Activated T-helper 1 cell treated with Interleukin-2 at 50 U/mL for 16 hours (primary cell): ENCODE measurements around the gene MACROD1.

ENCODE experiments used
- DNase-seq: peaks from one replicate; pipeline ENCODE4 v3.0.0-alpha.2; 2020; ENCODE audit warnings: low read depth

Gene MACROD1, protein sequence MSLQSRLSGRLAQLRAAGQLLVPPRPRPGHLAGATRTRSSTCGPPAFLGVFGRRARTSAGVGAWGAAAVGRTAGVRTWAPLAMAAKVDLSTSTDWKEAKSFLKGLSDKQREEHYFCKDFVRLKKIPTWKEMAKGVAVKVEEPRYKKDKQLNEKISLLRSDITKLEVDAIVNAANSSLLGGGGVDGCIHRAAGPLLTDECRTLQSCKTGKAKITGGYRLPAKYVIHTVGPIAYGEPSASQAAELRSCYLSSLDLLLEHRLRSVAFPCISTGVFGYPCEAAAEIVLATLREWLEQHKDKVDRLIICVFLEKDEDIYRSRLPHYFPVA

GRCh38 chr11:64165842-64166635 lies at the start of gene MACROD1:
TSS of gene MACROD1 (minus strand) at chr11:64166113. CDS start at chr11:64165994, 119 bp downstream.
- DNase-seq, result peak; percentile 63

- no peak for DNase-seq
Observed at GRCh38 chr11:64211181-64211872, 45.4 kb upstream of the MACROD1 start.

- DNase-seq, result no peak
Observed at GRCh38 chr11:64210301-64211020, 44.5 kb upstream of the MACROD1 start.

GRCh38 chr11:64209563-64209843 lies 43.6 kb upstream of the MACROD1 start:
- DNase-seq, result no peak

GRCh38 chr11:64208796-64209562 lies 43.1 kb upstream of the MACROD1 start:
- no peak for DNase-seq

- no peak for DNase-seq
Observed at GRCh38 chr11:64208086-64208795, 42.3 kb upstream of the MACROD1 start.

- DNase-seq, result peak; percentile 63
Observed at GRCh38 chr11:64207256-64208085, 41.6 kb upstream of the MACROD1 start.

DNA sequence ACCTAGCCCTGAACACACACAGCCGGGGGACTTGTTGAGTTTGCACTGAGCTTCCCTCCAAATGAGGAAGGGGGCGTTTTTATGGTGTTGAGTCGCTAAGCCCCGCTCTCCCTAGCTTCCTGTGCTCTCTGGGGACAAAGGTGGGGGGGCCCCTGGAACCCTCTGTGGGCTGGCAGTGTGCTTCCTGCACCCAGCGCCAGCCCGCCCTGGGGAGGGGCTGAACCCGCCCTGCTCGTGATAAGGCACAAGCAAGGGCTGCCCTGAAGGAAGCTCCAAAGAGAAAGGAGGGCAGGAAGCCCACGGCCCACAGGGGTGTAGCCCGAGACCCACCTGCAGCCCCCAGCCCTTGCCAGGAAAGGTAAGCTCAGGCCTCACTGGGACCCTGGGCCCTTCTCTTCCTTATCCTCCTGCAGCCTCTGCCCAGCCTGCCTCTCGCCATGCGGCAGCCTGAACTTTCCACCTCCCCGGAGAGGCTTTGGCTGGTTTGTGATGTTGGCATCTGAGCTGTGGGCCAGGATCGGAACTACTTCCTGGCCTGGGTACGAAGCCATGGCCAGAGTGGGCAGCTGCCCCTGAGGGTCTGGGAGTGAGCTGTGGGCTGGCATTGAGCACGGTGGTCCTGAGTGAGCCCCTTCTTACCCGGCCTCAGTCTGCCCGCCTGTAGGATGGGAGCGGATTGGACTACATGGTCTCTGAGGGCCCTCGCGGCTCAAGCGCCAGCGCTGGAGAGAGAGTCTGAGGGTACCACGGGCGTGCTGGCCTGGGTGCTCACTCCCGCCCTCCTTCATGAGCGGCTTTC lies 40.7 kb upstream of the MACROD1 start, which contains the start of gene FERMT3:
Gene FERMT3 (plus strand): TSS at position 265 of the 799 bp plus-strand sequence. CDS start 644 bp downstream, outside the sequence.
- DNase-seq, result peak; percentile 62

GRCh38 chr11:64204464-64204989 lies 38.6 kb upstream of the MACROD1 start:
- peak; percentile 71 for DNase-seq

- DNase-seq, result no peak
Observed at GRCh38 chr11:64204080-64204440, 38.1 kb upstream of the MACROD1 start.

DNA sequence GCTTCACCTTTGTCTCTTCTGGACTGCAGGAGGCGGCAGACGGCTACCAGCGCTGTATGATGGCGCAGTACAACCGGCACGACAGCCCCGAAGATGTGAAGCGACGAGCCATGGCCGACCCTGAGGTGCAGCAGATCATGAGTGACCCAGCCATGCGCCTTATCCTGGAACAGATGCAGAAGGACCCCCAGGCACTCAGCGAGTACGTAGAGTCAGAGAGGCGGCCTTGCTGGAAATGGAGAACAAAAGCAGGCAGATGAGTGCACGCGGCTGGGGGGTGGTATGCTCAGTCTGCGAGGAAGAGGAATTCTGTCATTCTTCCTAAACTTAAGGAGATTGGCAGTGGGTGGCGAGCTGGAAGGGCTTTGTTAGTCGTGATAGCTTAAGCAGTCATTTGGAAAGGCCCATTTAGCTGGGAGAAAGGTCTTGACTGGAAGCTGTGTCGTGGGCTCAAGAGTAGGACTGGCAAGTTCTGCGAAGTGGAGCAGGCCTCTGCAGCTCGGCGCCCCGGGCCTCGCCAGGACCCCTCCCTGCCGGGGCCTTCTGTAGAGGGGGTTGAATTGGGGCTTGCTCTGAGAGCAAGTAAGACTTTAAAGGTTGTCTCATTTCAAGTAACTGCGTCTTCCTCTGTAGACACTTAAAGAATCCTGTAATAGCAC lies 37.6 kb upstream of the MACROD1 start:
- DNase-seq, result no peak

GRCh38 chr11:64202992-64203391 lies 37.1 kb upstream of the MACROD1 start:
- no peak for DNase-seq

DNA sequence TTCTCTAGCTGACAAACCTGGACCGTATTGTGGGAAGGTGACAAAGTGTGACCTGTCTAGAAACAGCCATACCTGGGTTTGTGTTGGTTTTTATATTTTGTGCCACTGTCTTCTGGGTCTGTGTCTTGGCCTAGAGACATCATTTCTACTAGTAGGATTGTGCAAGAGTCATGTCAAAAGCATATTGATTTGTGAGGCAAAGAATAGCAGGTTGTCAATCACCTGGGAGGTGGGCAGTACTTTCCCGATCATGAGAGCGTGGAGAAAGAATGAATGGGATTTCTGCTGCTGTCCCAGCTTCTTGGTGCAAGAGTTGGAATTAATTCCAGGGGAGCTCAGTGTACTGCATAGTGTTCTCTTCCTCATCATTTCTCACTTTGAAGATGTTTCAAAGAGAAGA lies 35.6 kb upstream of the MACROD1 start:
- DNase-seq, result no peak

- no peak for DNase-seq
Observed at GRCh38 chr11:64198511-64198910, 32.6 kb upstream of the MACROD1 start.

GRCh38 chr11:64196626-64197025 lies 30.7 kb upstream of the MACROD1 start:
- DNase-seq, result no peak

- no peak for DNase-seq
Observed at GRCh38 chr11:64192434-64192833, 26.5 kb upstream of the MACROD1 start.

DNA sequence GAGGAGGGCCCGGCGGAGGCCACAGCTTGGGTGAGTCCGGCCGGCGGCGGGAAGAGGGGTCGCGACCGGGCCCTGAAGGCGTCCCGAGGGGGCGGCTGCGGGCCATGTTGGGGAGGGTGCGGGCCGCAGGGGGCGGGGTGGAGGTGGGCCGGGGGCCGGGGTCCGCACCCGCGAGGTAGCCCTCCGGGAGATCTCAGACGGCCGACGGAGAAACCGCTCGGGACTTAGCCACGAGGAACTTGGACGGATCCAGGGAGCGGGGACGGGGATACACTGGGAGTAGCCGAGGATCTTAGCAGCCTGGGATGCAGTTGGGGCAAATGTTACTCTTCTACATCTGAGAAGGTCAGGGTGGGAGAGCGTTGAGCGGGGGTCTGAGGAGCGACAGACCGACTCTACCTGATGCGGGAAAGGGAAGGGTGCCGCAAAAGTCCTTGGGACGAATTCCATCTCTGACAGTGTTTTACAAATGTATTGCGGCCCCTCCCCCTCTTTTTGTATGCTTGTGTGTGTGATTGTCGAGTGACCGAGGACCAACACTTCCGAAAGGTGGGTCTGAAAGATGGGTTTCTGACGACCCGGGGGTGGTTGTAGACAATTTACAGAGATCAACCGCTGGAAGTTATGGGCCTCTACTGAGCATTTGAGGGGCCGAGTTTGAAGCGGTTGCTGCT lies 20.7 kb upstream of the MACROD1 start:
- no peak for DNase-seq
